Right lobe of liver (tissue), 4 donors: ENCODE data around the gene PCMTD2.

ENCODE experiments used
- POLR2A ChIP-seq: fragments of 450-650 bp; IDR thresholded peaks from one replicate; pipeline ENCODE4 v1.6.1; 2017; ENCODE audit warnings: antibody characterized with exemption, mild to moderate bottlenecking
- TF ChIP-seq, protein P1 (sequence below), 4 donors: fragments of 200-600 bp in 3 of 4; fragments of 450-650 bp in 1 of 4; IDR thresholded peaks; one replicate each; pipeline versions ENCODE4 v1.5.1 to v1.8.0; 2016 to 2022; ENCODE audit warnings: antibody characterized with exemption in 4 of 4, mild to moderate bottlenecking in 2 of 4
- donor health status: DM: no; HTN: no; CAD: no.
- donor health status: DM: no; HTN: no; CAD: no.
- donor health status: DM: no; HTN: yes; CAD: no.

GRCh38 chr20:64254156-64254555 lies 1.4 kb upstream of the PCMTD2 start:
- TF ChIP-seq, protein P1, sequence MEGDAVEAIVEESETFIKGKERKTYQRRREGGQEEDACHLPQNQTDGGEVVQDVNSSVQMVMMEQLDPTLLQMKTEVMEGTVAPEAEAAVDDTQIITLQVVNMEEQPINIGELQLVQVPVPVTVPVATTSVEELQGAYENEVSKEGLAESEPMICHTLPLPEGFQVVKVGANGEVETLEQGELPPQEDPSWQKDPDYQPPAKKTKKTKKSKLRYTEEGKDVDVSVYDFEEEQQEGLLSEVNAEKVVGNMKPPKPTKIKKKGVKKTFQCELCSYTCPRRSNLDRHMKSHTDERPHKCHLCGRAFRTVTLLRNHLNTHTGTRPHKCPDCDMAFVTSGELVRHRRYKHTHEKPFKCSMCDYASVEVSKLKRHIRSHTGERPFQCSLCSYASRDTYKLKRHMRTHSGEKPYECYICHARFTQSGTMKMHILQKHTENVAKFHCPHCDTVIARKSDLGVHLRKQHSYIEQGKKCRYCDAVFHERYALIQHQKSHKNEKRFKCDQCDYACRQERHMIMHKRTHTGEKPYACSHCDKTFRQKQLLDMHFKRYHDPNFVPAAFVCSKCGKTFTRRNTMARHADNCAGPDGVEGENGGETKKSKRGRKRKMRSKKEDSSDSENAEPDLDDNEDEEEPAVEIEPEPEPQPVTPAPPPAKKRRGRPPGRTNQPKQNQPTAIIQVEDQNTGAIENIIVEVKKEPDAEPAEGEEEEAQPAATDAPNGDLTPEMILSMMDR (IDR thresholded peaks at IDR 0.05): no peak
- no peak for TF ChIP-seq POLR2A
